HG02798 (cell line): ENCODE measurements around the gene CALCB.

Experiments used
- ATAC-seq: cut with Tn5 transposase; IDR thresholded peaks from one replicate; pipeline ENCODE4 v1.9.1; 2021; ENCODE audit warnings: mild to moderate bottlenecking; ENCODE audit not compliant: unreplicated experiment, poor library complexity

Gene CALCB

GRCh38 chr11:15114501-15115475 lies 41.4 kb downstream of the CALCB start, which contains the start of gene INSC:
TSS of gene INSC (plus strand) at chr11:15114923. CDS start at chr11:15149175, 34,252 bp downstream.
- ATAC-seq = no peak

GRCh38 chr11:15115686-15116085 lies 42.3 kb downstream of the CALCB start:
- no peak for ATAC-seq

- ATAC-seq = no peak
These were observed 44.4 kb downstream of the CALCB start for GRCh38 chr11:15117751-15118150.

- ATAC-seq = peak; percentile 45
These were observed 45.0 kb downstream of the CALCB start for GRCh38 chr11:15118431-15118830.

- no peak for ATAC-seq
These were observed 46.0 kb downstream of the CALCB start for GRCh38 chr11:15119352-15119751.

GRCh38 chr11:15119826-15120225 lies 46.4 kb downstream of the CALCB start:
- ATAC-seq = no peak

GRCh38 chr11:15123849-15124248 lies 50.5 kb downstream of the CALCB start:
- no peak for ATAC-seq

GRCh38 chr11:15124528-15124927 lies 51.1 kb downstream of the CALCB start:
- ATAC-seq = no peak

- no peak for ATAC-seq
These were observed 53.9 kb downstream of the CALCB start for GRCh38 chr11:15127341-15127740.
